ENCODE measurements around the gene CORO2B. TPM values are rescaled to one million over a fixed set of nuclear protein-coding genes. Genes with fewer than 3 reads are reported as not detected.

Gene CORO2B
- total and polyA plus RNA-seq, 5 donors from 2014 or later, result not detected

DNA sequence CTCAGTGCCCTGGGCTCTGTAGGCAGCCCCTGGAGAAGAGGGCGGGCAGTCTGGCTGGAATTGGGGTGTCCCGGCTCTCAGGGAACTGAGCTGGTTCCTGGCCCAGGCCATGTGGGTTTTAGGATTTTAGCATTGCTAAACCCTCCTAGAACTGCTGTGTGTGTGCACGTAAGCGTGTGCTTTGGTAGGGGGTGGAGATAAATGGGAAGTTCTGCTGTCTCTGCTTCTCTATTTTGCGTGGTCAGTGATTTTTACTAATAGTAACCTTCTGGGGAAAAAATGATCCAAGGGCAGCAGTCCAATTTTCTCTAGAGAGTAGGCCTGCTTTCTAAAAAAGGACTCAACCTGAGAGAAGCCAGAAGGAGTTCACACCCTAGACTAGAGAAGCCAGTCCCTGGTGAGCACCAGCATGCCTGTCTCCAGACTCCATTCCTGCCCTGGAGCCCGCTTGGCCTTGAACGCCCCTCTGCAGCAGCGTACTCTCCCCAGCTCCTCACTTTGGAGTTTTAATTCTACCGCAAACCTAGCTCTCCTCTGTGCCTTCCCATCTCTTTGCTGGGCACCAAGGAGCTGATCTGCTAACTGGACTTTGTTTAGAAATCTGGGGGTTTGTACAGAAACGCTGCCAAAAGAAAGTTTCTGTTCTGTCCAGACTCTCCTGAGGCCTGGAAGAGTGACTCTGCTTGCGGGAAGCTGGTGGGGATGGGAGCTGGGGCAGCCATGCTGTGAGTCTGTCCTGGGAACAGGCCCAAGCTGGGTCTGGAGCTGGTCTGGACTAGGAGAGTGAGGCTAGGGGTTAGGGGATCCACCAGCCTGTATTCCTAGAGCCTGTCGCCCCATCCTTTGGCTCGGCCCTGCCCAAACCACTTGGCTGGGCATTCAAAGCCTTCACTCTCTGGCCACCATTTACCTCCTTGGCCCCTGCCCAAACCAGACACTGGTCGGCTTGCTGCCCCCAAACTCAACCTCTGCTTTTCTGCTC, 19.7 kb downstream of the CORO2B start:
- no peak overlapping the region for H3K4me3 Mint-ChIP-seq
- H3K4me3 ChIP-seq (ENCODE audit: low read depth, low read length), result no peak overlapping the region
- no peaks in the 10 kb centered on the region for H3K27me3 ChIP-seq (ENCODE audit: control insufficient read depth, insufficient read depth, low read length)
- peaks cover 0 to 4% (median 0%) of the 10 kb centered on the region in 7 donors for H3K9me3 Mint-ChIP-seq
- no peaks in the 10 kb centered on the region for H3K9me3 ChIP-seq (ENCODE audit: control insufficient read depth in 2 of 2, low read length in 2 of 2)
- H3K27ac ChIP-seq (ENCODE audit: insufficient read depth, low read length, poor library complexity, severe bottlenecking), result no peak overlapping the region
- no peak overlapping the region for H3K27ac Mint-ChIP-seq
- no peaks in the 10 kb centered on the region for H3K36me3 Mint-ChIP-seq
- DNase-seq (no peak), ATAC-seq (ENCODE audit: low read depth in 2 of 2) (no peak)
- H3K4me1 ChIP-seq (ENCODE audit: control insufficient read depth, insufficient read depth, low read length, poor library complexity, severe bottlenecking), result no peaks in the 10 kb centered on the region
- peaks cover 6% of the 10 kb centered on the region for H3K27me3 Mint-ChIP-seq
- H3K4me1 Mint-ChIP-seq, result no peaks in the 10 kb centered on the region
- no peaks in the 10 kb centered on the region for H3K36me3 ChIP-seq (ENCODE audit: control insufficient read depth, insufficient read depth, low read length)

GRCh38 chr15:68599153-68599545, 20.4 kb downstream of the CORO2B start:
- Histone ChIP-seq H3K9me3 (ENCODE audit: control insufficient read depth in 2 of 2, low read length in 2 of 2) (no peaks in the 10 kb centered on the region), H3K4me1 (ENCODE audit: control insufficient read depth, insufficient read depth, low read length, poor library complexity, severe bottlenecking) (no peaks in the 10 kb centered on the region), H3K4me3 (ENCODE audit: low read depth, low read length) (no peak overlapping the region), H3K27ac (ENCODE audit: insufficient read depth, low read length, poor library complexity, severe bottlenecking) (no peak overlapping the region), H3K36me3 (ENCODE audit: control insufficient read depth, insufficient read depth, low read length) (no peaks in the 10 kb centered on the region), H3K27me3 (ENCODE audit: control insufficient read depth, insufficient read depth, low read length) (no peaks in the 10 kb centered on the region)
- Mint-ChIP-seq H3K36me3 (no peaks in the 10 kb centered on the region), H3K27me3 (peaks cover 6% of the 10 kb centered on the region), H3K4me1 (no peaks in the 10 kb centered on the region), H3K9me3 (peaks cover 0 to 4% (median 0%) of the 10 kb centered on the region in 7 donors), H3K4me3 (no peak overlapping the region), H3K27ac (no peak overlapping the region)
- ATAC-seq (ENCODE audit: low read depth in 2 of 2) (no peak), DNase-seq (no peak)

DNA sequence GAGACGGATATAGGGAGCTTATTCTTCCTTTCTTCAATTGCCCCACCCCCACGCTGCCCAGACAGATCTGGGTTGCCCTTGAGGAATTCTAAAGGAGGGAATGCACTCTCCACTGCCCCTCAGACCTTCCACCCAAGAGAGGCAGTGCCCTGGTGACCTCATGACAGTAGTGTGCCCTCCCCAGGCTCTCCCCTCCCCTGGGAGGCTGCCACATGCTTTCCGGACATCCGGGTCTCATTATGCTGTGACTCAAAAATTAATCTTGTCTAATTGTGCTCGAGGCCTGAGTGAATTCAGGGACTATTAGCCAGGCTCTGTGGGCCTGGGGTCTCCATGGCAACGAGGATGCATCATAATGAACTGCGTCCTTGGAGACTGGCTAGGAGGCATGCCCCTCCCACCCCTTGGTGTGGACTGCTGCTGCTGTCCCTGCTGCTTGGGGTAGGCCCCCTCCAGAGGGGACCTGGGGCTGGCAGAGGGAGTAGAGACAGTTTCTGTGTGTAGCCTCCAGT, 20.8 kb downstream of the CORO2B start:
- H3K4me3 Mint-ChIP-seq, result no peak overlapping the region
- no peak overlapping the region for H3K27ac Mint-ChIP-seq
- no peaks in the 10 kb centered on the region for H3K9me3 ChIP-seq (ENCODE audit: control insufficient read depth in 2 of 2, low read length in 2 of 2)
- ATAC-seq (ENCODE audit: low read depth in 2 of 2) (no peak), DNase-seq (no peak)
- no peaks in the 10 kb centered on the region for H3K4me1 Mint-ChIP-seq
- no peak overlapping the region for H3K4me3 ChIP-seq (ENCODE audit: low read depth, low read length)
- H3K36me3 Mint-ChIP-seq, result no peaks in the 10 kb centered on the region
- H3K9me3 Mint-ChIP-seq, result peaks cover 0 to 4% (median 0%) of the 10 kb centered on the region in 7 donors
- peaks cover 6% of the 10 kb centered on the region for H3K27me3 Mint-ChIP-seq
- no peaks in the 10 kb centered on the region for H3K4me1 ChIP-seq (ENCODE audit: control insufficient read depth, insufficient read depth, low read length, poor library complexity, severe bottlenecking)
- H3K27me3 ChIP-seq (ENCODE audit: control insufficient read depth, insufficient read depth, low read length), result no peaks in the 10 kb centered on the region
- H3K36me3 ChIP-seq (ENCODE audit: control insufficient read depth, insufficient read depth, low read length), result no peaks in the 10 kb centered on the region
- no peak overlapping the region for H3K27ac ChIP-seq (ENCODE audit: insufficient read depth, low read length, poor library complexity, severe bottlenecking)

DNA sequence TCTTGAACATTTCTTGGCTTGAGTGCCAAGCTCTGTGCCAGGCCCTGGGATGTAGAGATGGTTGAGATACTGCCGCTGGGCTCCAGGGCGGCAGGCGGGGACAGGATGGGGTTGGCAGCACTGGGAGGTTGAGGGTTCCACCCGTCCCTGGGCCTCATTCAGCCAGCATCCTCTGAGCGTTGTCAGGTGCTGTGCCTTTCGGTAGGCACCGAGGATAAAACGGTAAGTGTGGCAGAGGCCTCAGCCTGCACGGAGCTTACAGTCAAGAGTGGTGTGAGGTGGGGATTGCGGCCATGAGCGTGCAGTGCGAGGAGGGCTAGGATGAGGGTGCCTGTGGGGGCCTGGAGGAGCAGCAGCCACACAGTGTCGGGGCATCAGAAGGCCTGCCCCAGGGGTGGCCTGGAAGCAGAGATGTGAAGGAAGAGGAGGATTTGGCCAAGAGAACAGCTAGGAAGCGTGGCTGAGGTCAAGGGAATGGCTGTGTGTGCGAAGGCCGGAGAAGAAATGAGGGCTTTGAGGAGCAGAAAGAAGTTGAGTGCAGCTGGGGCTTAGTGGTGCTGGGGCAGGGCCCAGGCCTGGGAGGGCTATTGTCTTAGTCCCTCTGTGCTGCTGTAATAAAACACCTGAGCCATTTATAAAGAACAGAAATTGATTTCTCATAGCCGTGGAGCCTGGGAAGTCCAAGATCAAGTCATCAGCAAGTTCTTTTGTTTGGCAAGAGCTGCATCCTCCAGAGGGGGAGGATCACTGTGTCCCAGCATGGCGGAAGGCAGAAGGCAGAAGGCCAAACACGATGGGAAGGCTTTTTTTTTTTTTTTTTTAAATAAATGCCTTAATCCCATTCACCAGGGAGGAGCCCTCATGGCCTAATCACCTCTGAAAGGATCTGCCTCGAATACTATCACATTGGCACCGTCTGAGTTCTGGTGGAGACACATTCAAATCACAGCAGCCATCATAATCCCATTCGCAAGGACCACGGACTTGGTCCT, 22.7 kb downstream of the CORO2B start:
- Mint-ChIP-seq H3K36me3 (no peaks in the 10 kb centered on the region), H3K27ac (no peak overlapping the region), H3K27me3 (peaks cover 6% of the 10 kb centered on the region), H3K4me3 (no peak overlapping the region), H3K4me1 (no peaks in the 10 kb centered on the region), H3K9me3 (peaks cover 0 to 4% (median 0%) of the 10 kb centered on the region in 7 donors)
- DNase-seq (no peak), ATAC-seq (ENCODE audit: low read depth in 2 of 2) (no peak)
- Histone ChIP-seq H3K36me3 (ENCODE audit: control insufficient read depth, insufficient read depth, low read length) (no peaks in the 10 kb centered on the region), H3K4me3 (ENCODE audit: low read depth, low read length) (no peak overlapping the region), H3K9me3 (ENCODE audit: control insufficient read depth in 2 of 2, low read length in 2 of 2) (no peaks in the 10 kb centered on the region), H3K4me1 (ENCODE audit: control insufficient read depth, insufficient read depth, low read length, poor library complexity, severe bottlenecking) (no peaks in the 10 kb centered on the region), H3K27me3 (ENCODE audit: control insufficient read depth, insufficient read depth, low read length) (no peaks in the 10 kb centered on the region), H3K27ac (ENCODE audit: insufficient read depth, low read length, poor library complexity, severe bottlenecking) (no peak overlapping the region)

DNA sequence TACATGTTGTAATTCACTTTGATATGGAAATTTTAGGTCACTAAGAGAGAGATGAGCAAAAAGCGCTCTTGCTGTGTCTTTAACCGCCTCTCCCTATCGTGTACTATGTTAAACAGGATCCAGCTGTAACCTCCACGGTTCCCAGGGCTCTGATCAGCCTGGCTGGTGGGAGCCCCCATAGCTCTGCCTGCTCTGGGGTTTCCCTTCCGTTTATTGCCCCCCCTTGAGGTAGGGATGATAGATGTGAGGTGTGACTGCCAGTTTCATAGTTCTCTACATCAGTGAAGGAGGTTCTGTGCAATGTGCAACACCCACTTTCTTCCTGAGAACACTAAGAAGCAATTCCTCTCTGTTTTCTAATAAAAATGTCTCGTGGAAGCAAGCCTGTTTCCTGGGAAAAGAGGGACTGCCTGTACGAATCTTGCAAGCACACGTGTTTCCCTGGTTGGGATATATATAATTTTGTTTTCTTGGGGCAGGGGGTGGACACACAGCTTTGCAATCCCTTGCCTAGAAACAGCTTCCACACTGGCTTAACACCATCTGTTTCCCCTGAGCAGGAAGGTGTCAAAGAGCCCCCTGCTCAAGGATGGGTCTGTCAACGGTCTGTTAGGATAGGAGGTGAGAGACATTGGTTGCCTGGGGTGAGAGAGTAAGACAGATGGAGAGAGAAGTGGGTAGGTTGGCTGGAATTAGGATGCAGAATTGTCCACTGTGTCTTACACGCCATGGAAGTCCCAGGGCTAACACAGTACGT, 23.8 kb downstream of the CORO2B start:
- Mint-ChIP-seq H3K9me3 (peaks cover 0 to 4% (median 0%) of the 10 kb centered on the region in 7 donors), H3K36me3 (no peaks in the 10 kb centered on the region), H3K27me3 (peaks cover 6% of the 10 kb centered on the region), H3K4me1 (no peaks in the 10 kb centered on the region), H3K27ac (no peak overlapping the region), H3K4me3 (no peak overlapping the region)
- no peak for ATAC-seq (ENCODE audit: low read depth in 2 of 2)
- Histone ChIP-seq H3K4me1 (ENCODE audit: control insufficient read depth, insufficient read depth, low read length, poor library complexity, severe bottlenecking) (no peaks in the 10 kb centered on the region), H3K4me3 (ENCODE audit: low read depth, low read length) (no peak overlapping the region), H3K27me3 (ENCODE audit: control insufficient read depth, insufficient read depth, low read length) (no peaks in the 10 kb centered on the region), H3K9me3 (ENCODE audit: control insufficient read depth in 2 of 2, low read length in 2 of 2) (no peaks in the 10 kb centered on the region), H3K36me3 (ENCODE audit: control insufficient read depth, insufficient read depth, low read length) (no peaks in the 10 kb centered on the region), H3K27ac (ENCODE audit: insufficient read depth, low read length, poor library complexity, severe bottlenecking) (no peak overlapping the region)
- DNase-seq, result no peak

- no peaks in the 10 kb centered on the region for H3K27me3 ChIP-seq (ENCODE audit: control insufficient read depth, insufficient read depth, low read length)
- no peak for ATAC-seq (ENCODE audit: low read depth in 2 of 2)
- Mint-ChIP-seq H3K9me3 (peaks cover 0 to 4% (median 0%) of the 10 kb centered on the region in 7 donors), H3K4me3 (no peak overlapping the region), H3K4me1 (no peaks in the 10 kb centered on the region), H3K27ac (no peak overlapping the region), H3K36me3 (no peaks in the 10 kb centered on the region), H3K27me3 (peaks cover 6% of the 10 kb centered on the region)
- no peaks in the 10 kb centered on the region for H3K9me3 ChIP-seq (ENCODE audit: control insufficient read depth in 2 of 2, low read length in 2 of 2)
- H3K36me3 ChIP-seq (ENCODE audit: control insufficient read depth, insufficient read depth, low read length), result no peaks in the 10 kb centered on the region
- H3K4me3 ChIP-seq (ENCODE audit: low read depth, low read length), result no peak overlapping the region
- no peak overlapping the region for H3K27ac ChIP-seq (ENCODE audit: insufficient read depth, low read length, poor library complexity, severe bottlenecking)
- DNase-seq, result no peak
- H3K4me1 ChIP-seq (ENCODE audit: control insufficient read depth, insufficient read depth, low read length, poor library complexity, severe bottlenecking), result no peaks in the 10 kb centered on the region
Observed at GRCh38 chr15:68603216-68603595, 24.4 kb downstream of the CORO2B start.

- H3K9me3 Mint-ChIP-seq, result peaks cover 0 to 4% (median 0%) of the 10 kb centered on the region in 7 donors
- no peaks in the 10 kb centered on the region for H3K36me3 Mint-ChIP-seq
- H3K27ac ChIP-seq (ENCODE audit: insufficient read depth, low read length, poor library complexity, severe bottlenecking), result no peak overlapping the region
- H3K4me1 ChIP-seq (ENCODE audit: control insufficient read depth, insufficient read depth, low read length, poor library complexity, severe bottlenecking), result no peaks in the 10 kb centered on the region
- H3K27ac Mint-ChIP-seq, result no peak overlapping the region
- H3K4me3 Mint-ChIP-seq, result no peak overlapping the region
- no peak overlapping the region for H3K4me3 ChIP-seq (ENCODE audit: low read depth, low read length)
- no peaks in the 10 kb centered on the region for H3K36me3 ChIP-seq (ENCODE audit: control insufficient read depth, insufficient read depth, low read length)
- DNase-seq, result no peak
- no peaks in the 10 kb centered on the region for H3K4me1 Mint-ChIP-seq
- no peaks in the 10 kb centered on the region for H3K27me3 ChIP-seq (ENCODE audit: control insufficient read depth, insufficient read depth, low read length)
- H3K27me3 Mint-ChIP-seq, result peaks cover 6% of the 10 kb centered on the region
- ATAC-seq (ENCODE audit: low read depth in 2 of 2), result no peak
- H3K9me3 ChIP-seq (ENCODE audit: control insufficient read depth in 2 of 2, low read length in 2 of 2), result no peaks in the 10 kb centered on the region
Observed at GRCh38 chr15:68603951-68604350, 25.2 kb downstream of the CORO2B start.
